Umbilical cord (tissue), 2 donors: ENCODE results near the gene SPECC1L. TPM values are rescaled to one million over a fixed set of nuclear protein-coding genes. Genes with fewer than 3 reads are reported as not detected.
A peak's percentile ranks its signal among the peaks of the same experiment; 100 is the strongest.

Source experiments
- DNase-seq: peaks from one replicate; pipeline ENCODE4 v3.0.0-alpha.2; 2015; ENCODE audit warnings: low spot score
- total RNA-seq: library from RNA; depleted of rRNA; stranded (reverse); fragments of >200 nt; gene quantifications from one replicate; pipeline ENCODE4 v1.2.3, GENCODE V29; 2014; ENCODE audit warnings: low replicate concordance; ENCODE audit not compliant: insufficient read depth

SPECC1L gene
- total RNA-seq, 1 donor from 2014 or later = 40.9 TPM

DNA sequence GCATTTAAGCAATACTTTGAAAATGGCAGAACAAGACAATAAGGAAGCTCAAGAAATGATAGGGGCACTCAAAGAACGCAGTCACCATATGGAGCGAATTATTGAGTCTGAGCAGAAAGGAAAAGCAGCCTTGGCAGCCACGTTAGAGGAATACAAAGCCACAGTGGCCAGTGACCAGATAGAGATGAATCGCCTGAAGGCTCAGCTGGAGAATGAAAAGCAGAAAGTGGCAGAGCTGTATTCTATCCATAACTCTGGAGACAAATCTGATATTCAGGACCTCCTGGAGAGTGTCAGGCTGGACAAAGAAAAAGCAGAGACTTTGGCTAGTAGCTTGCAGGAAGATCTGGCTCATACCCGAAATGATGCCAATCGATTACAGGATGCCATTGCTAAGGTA is 51.9 kb downstream of the SPECC1L start:
- no peak for DNase-seq

DNA sequence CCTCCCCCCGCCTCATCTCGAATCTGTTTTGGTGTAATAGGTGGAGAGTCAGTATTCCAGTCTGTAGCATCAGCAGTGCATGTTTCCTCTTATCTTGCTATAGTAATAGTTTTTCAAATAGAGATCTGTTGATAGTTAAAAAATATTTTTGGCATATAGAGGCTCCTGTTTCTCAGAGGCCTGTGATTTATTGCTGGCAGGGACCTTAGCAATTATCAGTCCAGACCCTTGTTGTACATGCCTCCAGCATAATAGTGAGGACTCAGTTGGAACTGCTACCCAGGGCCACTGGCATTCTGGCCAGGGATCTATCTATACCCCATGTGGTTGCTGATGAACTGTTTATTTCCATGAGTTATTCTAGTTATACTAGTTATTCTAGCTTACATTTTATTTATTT is 52.6 kb downstream of the SPECC1L start:
- DNase-seq = no peak

DNA sequence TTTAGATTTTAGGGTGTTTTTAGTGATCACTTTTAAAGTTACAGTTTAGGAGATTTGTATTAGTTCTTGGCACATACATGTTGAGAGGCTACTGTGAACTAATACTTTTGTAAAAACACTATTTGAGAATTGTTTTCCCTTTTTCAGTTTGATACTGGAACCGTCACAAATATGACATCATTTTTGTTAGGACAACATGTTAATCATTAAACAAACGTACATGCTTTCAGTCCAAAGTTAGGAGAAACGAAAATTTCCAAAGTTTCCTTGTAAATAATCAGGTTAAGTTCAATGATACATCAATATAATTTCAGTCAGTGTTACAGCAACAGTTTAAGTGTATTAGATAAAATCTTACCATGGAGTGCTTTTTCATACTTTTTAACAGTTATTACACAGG is 53.1 kb downstream of the SPECC1L start:
- DNase-seq = no peak

DNA sequence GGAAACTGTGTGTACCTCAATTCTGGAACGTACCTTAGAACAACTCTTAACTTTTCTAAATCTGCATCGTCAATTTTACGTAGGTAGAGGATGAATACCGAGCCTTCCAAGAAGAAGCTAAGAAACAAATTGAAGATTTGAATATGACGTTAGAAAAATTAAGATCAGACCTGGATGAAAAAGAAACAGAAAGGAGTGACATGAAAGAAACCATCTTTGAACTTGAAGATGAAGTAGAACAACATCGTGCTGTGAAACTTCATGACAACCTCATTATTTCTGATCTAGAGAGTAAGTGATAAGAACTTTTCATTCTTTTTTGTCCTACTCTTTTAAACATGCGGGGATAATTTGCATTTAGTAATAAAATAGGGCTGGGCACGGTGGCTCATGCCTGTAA is 53.5 kb downstream of the SPECC1L start:
- no peak for DNase-seq

DNA sequence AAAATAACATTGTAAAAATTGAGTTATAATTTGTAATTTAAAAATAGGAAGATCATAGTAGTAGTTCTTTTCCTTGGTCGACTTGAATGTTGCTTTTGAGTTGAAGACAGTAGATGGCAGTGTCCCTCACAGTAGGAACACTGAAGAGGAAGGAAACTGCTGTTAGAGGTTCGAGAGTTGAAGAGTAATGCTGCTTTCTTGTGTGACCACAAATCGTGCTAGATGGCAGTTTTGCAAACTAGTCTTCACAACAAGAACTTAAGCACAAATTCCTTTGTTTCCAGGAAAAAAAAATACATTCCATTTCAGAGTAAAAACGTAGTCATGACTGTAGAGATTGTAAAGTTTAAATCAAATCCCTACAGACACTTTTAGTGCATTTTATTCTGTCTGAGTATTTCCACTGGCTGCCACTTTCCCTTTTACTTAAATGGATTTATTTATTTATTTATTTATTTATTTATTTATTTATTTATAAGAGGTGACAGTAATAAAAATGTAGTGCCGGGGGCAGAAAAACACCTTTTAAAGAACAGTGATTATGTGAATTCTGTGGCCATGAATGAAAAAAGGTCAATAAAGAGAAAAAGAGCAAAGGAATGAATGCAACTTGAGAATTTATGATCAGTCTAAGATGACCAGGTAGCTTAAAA is 54.6 kb downstream of the SPECC1L start:
- peak; percentile 89 for DNase-seq

DNA sequence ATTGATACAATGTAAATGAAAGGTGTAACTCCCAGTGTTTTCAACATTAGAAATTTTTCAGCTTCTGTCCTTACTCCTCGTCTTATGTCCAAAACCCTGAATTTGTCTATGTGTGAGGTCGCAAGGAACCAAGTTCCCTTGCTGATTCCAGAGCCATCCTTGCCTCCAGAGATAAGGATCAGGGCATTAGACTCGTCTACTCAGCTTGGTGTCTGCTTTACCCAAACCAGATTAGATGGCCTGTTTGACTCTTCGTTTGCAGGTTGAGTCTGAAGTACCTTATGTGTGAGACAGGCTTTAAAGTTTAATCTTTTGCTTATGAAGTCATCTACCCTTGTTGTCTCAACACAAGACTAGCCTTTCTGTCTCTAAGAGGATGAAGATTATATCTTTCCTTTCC is 55.6 kb downstream of the SPECC1L start:
- no peak for DNase-seq

DNA sequence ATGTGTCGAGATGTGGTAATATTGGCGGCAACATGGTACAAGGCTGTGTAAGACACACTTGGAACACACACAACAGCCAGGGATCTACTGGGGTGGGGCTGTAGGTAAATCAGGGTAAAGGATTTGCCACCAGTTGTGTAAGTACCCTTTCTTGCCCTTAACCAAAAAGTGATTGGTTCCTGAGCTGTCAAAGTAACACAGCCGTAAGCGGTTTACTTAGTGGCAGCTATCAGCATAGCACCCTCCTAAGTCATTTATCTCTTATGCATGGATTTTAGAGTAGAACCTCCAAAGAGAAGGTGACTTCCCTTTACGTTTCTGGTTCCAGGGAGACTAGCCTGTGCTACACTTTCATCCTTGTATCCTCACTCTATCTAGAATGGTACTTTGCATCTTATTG is 57.2 kb downstream of the SPECC1L start:
- no peak for DNase-seq

DNA sequence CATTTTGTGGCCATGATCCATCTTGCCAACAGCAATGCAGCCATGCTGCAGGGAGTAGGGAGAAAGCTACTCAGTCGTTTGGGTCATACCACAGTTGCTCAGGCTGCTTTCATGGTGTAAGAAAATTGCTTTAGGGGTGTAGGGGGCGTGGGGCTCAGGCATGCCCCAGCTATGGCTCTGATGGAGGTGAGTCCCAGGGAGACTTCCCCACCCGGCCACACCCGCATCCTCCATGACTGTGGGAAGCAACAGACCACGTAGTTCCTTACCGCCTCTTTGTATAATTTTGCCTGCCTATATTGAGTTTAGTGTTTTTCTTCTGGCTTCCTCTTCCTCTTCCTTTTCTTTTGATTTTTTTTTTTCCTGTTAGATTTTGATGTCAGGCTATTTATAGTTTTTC is 58.8 kb downstream of the SPECC1L start:
- no peak for DNase-seq

DNA sequence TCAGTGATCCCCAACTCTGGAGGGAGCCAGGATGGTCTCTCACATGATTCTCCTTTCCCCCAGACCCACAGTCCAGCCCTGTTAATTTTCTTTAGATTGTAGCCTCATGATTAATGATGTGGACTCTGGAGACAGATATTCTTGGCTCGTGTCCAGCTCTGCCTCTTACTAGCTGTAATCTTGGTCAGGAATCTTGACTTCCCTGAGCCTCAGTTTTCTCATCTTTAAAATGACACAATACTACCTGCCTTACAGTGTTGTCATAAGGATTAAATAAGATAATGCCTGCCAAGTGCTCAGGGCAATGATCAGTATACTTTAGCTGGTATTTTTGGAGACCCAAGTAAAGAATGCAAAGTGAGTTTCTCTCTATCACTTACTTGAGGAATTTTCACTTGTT is 60.0 kb downstream of the SPECC1L start:
- no peak for DNase-seq

DNA sequence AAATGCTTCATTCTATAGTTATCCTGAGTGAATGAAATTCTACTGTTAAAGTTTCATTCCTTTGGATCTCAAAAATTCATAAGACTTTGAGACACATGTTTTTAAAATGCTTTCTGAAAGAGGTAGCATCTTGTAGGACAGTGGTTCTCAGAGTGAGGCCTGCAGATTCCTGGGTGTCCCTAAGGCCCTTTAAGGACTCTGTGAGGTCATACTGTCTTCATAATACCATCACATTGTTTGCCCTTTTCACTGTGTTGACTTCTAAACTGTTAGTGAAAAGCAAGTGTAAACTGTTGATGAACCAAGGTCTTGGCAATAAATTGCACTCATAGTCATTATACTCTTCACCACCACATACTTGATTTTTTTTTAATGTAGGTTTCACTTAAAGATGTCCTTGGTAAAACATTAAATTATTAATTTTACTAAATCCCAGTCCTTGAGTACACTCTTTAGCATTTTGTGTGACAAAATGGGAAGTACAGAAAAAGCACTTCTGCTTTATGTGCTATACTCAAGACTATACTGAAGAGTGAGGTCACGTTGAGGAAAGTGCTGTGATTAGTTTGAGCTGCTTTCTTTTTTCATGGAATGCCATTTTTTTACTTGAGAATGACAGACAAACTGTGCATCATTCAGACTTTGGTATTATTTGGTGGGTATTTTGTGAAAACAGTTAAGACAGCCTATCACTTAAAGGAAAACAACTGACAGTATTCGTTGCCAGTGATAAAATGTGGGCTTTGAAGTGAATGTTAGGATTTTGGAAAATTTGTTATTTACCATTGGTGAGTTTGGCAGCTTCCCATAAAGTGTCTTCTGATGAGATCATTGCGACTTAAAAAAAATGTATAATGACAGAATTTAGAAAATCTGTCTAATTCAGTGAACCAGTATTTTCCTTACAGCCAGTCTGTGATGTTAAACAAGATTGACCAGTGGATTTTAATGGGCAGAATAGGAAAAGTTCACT is 61.1 kb downstream of the SPECC1L start:
- no peak for DNase-seq

DNA sequence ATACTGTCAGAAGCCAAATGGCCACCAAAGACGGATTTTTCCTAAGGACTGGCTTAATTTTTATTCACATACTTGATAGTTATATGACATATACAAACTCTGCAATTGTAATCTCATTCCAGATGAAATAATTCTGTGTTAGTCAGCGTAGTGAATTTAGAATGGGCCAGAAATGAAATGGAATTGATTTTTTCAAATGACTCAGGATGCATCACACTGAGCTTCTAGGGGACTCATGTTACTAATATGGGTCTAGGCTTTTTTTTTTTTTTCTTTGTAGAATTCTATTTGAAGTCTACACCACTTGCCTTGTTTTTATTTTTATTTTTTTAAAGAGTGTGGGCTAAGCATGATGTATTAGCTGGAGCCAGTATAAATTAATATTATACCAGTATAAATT is 62.7 kb downstream of the SPECC1L start:
- no peak for DNase-seq

DNA sequence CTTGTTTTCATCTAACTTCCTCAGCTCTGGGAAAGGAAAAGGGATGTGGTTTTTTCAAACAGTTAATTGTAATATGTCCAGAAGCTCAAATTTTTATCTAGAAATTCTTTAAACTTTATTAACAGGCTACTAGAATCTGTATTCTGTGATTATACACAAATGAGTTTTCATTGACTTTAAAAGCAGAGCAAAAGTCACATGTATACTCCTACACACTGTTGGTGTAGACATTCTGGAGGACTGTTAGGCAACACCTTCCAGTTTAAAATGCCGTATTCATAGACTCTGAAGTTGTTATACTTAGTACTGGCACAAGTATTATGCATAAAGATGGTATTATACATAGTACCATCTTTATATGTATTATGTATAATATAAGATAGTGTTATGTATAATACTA is 64.9 kb downstream of the SPECC1L start:
- no peak for DNase-seq

DNA sequence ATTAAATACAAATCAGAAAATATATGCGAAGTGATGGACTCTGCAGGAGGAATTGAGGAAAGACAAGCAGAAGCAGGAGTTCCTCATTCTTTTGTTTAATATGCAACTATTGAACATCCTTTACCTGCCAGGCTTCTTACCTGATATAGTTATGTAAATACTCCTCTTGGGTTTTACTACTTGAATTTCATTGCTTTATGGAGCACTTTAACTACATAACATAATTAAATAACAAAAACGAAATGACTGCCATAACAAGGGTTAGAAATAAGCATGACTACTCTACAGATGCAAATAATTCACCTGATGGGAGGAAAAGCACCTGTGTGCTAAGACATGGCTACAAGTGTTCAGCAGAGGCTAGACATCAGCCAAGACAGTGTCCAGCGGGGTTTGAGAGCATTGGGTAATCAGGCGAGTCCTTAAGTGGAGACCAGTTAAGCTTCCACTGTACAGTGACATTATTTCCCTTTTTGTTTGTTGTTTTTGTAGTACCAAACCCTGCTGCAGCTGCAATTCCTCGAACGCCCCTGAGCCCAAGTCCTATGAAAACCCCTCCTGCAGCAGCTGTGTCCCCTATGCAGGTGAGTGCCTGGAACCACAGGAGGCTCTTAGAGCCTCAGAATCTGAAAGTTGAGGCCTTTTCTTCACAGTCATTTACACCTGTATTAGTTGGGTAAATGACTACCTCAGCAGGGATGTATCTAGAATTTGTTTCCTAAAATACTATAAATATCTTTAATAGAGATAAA is 67.4 kb downstream of the SPECC1L start:
- DNase-seq = no peak

DNA sequence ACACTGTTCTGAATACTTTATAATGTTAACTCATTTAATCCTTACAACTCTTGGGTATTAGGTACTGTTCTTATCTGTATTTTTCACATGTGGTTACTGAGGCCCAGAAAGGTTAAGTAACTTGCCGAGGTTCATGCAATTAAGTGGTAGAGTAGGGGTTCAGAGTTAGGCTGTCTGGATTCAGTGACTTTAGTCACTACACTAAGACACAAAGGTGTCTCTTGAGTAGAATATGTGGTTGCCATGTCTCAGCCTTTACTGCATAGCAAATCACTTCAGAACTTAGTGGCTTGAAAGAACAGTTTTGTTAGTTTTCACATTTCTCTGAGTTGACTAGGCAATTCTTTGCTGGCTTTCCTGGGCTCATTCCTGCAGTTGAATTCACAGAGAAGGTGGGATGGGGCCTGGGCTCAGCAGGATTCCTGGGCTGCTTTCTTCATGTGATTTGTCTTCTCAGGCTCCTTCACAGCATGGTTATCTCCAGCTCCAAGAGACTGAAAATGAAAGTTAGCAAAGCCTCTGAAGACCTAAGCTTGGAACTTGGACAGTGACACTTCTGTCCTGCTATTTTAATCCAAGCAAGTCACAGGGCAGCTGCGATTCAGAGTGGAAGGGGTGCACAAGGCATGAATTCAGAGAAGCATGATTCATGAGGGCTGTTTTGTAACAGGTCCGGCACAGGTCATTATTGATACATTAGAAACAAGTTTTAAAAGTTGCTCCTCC is 68.3 kb downstream of the SPECC1L start:
- DNase-seq = no peak

DNA sequence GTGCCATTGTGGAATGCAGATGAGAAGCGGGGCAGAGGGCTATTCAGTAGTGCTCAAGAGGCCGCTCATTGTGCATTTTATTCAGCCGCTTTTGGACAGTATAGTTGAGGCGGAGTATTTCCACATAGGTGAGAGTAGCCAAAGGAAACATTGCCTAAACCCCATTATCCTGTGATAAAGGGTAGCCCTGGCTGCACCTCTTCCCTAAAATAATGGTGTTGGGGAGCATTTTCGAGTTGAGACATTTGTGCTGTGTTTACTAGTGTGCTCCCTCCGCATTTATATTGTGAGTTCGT is 68.8 kb downstream of the SPECC1L start:
- DNase-seq = no peak

DNA sequence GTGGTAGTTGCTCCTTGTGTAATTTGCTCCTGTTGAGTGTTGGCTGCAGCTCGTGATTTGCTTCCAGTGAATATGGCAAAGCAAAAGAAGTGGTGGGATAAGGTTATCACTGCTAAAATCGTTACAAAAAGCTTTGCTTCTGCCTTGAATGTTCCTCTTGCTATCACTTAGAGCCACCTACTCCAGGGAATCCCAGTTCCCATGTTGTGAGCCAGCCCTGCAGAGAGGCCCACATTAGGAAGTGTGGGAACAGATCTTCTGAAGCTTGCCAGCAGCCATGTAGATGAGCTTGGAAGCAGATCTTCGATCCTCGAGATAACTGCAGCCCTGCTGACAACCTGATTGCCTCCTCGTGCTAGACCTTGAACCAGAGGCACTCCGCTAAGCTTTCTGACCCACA is 71.0 kb downstream of the SPECC1L start:
- DNase-seq = no peak

DNA sequence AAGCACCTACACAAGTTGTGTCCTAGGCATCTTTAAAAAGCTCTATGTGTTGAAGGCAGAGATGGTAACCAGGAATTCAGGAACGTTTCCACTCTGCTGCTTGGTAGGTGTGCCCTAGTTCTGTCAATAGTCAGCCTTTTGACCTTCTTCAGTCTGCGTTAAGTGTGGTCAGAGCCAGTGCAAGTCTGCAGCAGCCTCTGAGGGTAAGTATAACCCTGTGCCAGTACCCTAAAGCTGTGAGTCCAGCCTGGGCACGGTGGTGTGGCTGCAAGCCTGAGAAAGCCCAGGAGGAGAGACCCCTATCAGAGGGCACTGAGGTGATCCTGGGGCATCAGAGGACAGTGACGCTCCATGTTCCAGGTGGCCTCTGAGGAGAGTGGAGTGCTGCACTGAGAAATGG is 80.0 kb downstream of the SPECC1L start:
- DNase-seq = no peak

DNA sequence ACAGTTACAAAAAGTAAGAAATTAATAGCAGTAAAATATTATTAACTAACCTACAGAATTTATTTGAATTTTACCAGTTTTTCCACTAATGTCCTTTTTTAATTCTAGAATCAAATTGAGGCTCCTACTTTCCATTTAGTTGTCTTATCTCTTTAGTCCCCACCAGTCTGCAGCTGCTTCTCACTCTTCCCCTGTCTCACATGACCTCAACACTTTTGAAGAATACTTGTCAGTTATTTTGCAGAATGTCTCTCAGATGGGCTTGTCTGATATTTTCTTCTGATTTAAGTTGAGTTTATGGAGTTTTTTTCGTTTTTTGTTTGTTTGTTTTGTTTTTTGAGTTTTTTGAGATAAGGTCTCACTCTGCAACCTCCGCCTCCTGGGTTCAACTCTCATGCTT is 82.5 kb downstream of the SPECC1L start:
- DNase-seq = no peak

DNA sequence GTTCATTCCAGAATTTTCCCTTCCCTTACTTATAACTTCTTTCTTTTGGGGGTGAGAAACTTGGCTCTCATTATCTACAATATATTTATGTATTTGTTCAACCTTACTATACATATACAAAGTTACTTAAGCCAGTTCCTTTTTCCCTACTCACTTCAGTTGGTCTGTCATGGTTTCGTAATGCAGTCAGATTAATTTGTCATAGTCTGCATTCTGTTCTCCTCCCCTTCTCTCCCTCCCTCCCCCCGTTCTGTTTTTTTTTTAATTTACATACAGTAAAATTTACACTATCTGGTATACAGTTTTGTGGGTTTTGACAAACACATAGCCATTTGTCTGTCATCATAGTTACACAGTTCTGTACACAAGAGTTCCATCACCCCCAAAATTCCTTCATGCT is 84.9 kb downstream of the SPECC1L start:
- peak; percentile 58 for DNase-seq

DNA sequence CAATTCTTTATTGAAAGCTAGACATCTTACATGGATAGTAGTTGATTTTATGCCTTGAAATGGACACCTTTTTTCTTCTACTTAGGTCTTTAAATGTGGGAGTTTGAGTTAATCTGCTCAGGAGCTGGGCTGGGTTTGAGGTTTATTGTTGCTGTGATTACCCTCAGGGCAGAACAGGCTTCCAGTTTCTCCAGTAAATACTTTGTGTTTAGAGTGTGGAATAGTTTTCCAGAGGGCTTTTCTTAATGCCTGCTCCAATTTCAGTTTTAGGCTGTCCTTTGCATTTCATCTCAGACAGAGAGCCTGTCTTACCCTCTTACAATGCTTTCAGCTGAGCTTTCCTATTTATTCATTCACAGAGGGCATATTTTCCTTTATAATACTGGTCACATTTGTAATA is 86.9 kb downstream of the SPECC1L start:
- no peak for DNase-seq

DNA sequence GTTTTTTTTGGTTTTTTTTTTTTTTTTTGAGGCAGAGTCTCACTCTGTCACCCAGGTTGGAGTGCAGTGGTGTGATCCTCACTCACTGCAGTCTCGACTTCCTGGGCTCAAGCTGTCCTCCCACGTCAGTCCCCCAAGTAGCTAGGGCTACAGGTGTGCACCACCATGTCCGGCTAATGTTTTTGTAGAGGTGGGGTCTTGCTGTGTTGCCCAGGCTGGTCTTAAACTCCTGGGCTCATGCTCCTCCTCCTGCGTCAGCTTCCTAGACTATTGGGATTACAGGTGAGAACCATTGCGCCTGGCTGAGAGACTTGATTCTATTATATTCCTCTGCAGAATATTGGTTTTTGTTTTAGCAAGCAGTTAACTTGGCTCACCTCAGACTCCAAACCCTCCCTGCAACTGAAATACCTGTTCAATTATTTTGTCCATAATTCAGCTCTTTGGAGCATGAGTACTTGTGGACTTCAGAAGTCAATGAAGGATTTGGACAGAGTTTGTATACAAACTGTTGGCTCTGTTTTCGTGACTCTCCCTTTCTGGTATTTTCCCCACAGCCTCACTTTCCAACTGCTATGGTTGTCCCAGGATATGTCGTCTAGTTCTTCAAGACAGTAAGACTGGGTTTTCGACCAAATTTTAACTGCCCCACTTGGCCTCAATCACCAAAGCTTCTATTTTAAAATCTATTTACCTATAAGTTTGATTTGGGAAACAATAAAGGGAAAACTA is 87.6 kb downstream of the SPECC1L start:
- DNase-seq = no peak
